HFF-Myc (cell line): ENCODE data around the gene ACAP2.
A peak's percentile ranks its signal among the peaks of the same experiment; 100 is the strongest.
"Not testable (repeated sequence)": the region's sequence is repeated elsewhere in the genome, so short reads cannot be mapped to it uniquely, and the experiment has no call there.

Experiments used
- DNase-seq: peaks from one replicate; pipeline ENCODE4 v3.0.0-alpha.2; 2011; ENCODE audit warnings: low read depth; ENCODE audit errors: extremely low read depth
- H3K4me3 ChIP-seq: replicated peaks from 2 replicates; pipeline ENCODE4 v1.5.1; 2011; ENCODE audit warnings: low read depth, mild to moderate bottlenecking, control low read depth, low read length
- TF ChIP-seq, protein P1 (sequence below): IDR thresholded peaks from 2 replicates; pipeline ENCODE4 v1.5.1; 2012; ENCODE audit warnings: mild to moderate bottlenecking, low read depth, low read length, control low read depth; ENCODE audit errors: missing control alignments

ACAP2 gene, protein sequence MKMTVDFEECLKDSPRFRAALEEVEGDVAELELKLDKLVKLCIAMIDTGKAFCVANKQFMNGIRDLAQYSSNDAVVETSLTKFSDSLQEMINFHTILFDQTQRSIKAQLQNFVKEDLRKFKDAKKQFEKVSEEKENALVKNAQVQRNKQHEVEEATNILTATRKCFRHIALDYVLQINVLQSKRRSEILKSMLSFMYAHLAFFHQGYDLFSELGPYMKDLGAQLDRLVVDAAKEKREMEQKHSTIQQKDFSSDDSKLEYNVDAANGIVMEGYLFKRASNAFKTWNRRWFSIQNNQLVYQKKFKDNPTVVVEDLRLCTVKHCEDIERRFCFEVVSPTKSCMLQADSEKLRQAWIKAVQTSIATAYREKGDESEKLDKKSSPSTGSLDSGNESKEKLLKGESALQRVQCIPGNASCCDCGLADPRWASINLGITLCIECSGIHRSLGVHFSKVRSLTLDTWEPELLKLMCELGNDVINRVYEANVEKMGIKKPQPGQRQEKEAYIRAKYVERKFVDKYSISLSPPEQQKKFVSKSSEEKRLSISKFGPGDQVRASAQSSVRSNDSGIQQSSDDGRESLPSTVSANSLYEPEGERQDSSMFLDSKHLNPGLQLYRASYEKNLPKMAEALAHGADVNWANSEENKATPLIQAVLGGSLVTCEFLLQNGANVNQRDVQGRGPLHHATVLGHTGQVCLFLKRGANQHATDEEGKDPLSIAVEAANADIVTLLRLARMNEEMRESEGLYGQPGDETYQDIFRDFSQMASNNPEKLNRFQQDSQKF

DNA sequence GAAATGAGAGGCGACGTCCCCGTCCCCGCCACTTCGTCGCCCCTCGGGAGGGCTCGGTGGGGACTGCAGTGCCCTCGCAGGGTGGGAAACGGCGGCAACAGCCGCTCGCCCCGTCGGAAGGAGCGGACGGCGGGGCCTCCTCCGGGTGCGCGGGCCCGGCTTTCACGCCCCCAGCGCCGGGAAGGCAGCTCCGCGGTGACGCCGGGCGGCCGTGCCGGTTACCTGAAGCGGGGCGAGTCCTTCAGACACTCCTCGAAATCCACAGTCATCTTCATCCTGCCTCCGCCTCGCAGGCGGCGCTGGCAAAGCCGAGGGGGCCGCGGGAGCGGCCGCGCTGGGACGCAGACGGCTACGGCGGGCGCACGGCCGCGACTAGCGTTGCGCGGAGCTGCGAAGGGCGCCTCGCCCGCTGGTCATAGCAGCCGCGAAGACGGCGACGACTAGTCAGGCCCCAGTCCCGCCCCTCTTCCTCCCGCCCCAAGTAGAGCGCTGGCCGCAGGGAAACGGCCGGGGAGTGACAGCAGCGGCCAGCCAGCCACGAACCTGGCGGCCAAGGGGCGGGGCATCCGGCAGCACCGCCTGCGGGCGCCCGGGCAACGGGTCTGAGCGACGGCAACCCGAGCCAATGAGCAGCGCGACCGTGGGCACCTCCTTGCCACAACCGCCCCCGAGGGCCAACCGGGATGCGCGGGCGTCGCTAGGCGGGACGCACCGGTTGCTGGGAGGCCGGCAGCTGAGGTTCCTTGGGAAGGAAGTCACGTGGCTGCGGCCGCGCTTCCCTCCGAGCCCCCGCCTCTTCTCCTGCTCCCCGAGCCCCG lies at the start of gene ACAP2:
Gene ACAP2, minus strand, starts transcription at position 448 of the 818 bp plus-strand sequence. Its CDS starts 173 bp downstream, at position 275.
- peak within 1 kb of the TSS; percentile 90 for H3K4me3 ChIP-seq
- TF ChIP-seq, protein P1, sequence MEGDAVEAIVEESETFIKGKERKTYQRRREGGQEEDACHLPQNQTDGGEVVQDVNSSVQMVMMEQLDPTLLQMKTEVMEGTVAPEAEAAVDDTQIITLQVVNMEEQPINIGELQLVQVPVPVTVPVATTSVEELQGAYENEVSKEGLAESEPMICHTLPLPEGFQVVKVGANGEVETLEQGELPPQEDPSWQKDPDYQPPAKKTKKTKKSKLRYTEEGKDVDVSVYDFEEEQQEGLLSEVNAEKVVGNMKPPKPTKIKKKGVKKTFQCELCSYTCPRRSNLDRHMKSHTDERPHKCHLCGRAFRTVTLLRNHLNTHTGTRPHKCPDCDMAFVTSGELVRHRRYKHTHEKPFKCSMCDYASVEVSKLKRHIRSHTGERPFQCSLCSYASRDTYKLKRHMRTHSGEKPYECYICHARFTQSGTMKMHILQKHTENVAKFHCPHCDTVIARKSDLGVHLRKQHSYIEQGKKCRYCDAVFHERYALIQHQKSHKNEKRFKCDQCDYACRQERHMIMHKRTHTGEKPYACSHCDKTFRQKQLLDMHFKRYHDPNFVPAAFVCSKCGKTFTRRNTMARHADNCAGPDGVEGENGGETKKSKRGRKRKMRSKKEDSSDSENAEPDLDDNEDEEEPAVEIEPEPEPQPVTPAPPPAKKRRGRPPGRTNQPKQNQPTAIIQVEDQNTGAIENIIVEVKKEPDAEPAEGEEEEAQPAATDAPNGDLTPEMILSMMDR, result no peak
- DNase-seq, result peak; percentile 94

DNA sequence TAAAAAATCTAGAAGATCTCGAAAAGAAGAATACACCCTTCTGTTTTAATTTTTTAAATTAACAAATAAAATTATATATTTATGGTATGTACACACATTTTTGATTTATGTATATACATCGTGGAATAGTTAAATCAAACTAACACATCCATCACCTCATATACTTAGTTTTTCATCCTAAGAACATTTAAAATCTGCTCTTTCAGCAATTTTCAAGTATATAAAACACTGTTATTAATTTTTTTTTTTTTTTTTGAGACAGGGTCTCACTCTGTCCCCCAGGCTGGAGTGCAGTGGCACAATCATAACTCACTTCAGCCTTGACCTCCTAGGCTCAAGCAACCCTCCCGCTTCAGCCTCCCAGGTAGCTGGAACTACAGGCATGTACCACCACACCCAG lies 32.8 kb upstream of the ACAP2 start:
- TF ChIP-seq, protein P1, result no peak
- DNase-seq, result no peak
- no peak overlapping the region for H3K4me3 ChIP-seq

DNA sequence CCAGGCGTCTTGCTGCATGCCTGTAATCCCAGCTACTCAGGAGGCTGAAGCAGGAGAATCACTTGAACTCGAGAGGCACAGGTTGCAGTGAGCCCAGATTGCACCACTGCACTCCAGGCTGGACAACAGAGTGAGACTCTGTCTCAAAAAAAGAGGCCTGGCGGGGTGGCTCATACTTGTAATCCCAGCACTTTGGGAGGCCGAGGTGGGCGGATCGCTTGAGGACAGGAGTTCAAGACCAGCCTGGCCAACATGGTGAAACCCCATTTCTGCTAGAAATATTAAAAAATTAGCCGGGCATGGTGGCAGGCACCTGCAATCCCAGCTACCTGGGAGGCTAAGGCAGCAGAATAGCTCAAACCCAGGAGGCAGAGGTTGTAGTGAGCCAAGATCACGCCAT lies 32.3 kb upstream of the ACAP2 start:
- DNase-seq, H3K4me3 ChIP-seq: not testable (repeated sequence)

DNA sequence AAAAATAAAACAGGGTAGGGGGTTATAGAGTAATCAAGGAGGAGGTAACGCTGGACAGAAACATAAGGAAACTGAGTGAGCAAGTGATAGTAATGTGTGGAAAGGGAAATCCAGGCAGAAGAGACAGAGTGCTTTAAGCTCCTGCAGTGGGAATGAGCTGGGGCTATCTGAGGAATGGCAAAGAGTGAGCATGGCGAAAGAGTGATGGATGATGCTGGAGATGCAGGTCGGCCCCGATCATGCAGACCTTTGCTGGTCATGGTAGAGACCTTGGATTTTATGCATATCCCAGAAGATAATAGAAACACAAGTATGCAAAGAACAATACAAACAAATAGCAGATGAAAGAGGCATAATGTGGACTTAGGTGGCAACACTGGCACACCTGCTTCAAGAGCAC lies 26.0 kb upstream of the ACAP2 start:
- TF ChIP-seq, protein P1, result no peak
- no peak overlapping the region for H3K4me3 ChIP-seq
- no peak for DNase-seq

DNA sequence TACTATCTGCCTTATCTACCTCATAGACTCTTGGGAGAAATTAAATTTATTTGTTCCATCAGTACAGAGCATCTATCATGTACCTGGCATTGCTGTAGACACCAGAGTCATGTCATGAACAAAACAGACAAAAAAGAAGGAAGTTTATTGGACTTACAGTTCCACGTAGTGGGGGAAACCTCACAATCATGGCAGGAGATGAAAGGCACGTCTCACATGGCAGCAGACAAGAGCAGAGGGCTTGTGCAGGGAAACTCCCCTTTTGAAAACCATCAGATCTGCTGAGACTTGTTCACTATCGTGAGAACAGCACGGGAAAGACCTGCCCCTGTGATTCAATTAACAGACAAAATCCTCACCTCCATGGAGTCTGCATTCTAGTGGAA lies 25.6 kb upstream of the ACAP2 start:
- no peak overlapping the region for H3K4me3 ChIP-seq
- DNase-seq, result no peak
- TF ChIP-seq, protein P1, result no peak

DNA sequence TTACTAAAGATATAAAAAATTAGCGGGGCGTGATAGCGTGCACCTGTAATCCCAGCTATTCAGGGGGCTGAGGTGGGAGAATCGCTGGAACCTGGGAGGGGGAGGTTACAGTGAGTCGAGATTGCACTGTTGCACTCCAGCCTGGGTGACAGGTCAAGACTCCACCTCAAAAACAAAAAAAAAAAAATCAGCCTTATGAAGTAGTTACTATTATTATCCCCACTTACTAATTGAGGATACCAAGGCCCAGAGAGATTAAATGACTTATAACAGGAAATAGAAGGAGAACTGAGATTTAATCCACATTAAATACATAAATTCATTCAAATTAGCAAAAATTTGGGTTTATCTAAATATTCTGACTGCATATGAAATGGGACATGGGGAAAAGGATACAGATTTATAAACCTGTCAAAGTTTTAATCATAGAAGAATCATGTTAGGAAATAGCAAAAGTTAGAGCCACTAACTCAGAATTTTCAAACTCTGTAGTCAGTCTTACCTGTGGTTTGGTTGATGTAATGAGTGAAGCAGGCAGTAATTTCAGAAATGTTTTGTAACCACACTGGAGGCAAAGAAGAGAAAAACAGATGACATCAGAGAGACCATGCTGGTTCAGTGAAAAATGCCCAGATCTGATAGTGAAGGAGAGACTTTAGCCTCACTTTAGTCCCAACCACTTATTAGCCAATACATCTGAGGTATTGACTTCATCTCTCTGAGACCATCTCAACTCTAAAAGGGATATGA lies 25.0 kb upstream of the ACAP2 start:
- no peak overlapping the region for H3K4me3 ChIP-seq
- TF ChIP-seq, protein P1, result no peak
- DNase-seq, result no peak
